ENCODE measurements around the gene ESRRA. TPM values are rescaled to one million over a fixed set of nuclear protein-coding genes. Genes with fewer than 3 reads are reported as not detected.

ESRRA gene
- total RNA-seq, 1 experiment from 2014 or later, result 53.4 TPM

DNA sequence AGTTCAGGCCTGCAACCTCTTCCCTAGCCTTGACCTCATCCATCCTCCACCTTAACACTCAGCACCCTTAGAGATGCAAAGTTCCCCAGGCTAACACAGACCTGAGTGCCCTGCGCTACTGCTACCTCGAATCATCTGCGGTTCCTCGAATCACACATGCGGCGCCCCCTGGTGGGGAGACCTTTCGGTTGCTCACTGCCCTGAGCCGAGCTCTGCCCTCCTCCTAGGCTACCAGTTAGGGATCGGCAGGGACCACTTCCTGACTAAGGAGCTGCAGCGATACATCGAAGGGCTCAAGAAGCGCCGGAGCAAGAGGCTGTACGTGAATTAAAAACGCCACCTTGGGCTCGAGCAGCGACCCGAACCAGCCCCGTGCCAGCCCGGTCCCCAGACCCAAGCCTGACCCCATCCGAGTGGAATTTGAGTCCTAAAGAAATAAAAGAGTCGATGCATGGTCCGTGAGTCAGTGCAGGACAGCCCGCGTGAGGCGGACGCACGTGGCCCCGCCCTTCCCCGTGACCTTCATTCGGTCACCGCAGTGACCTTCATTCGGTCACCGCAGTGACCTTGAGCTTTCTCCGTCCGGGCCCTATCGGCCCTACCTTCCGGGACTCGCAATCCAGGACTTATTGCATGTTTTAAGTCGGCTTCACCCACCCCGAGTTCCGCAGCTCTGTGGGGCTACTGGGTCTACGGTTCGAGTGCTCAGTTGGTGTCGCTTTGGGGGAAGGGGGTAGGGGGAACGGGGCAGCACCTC, 830 bp upstream of the ESRRA start:
- Mint-ChIP-seq H3K27me3 (ENCODE audit: unreplicated experiment) (peaks cover 16% of the 10 kb centered on the region), H3K36me3 (ENCODE audit: insufficient read depth, unreplicated experiment) (peaks cover 44% of the 10 kb centered on the region), H3K4me1 (ENCODE audit: low read depth, unreplicated experiment) (peaks cover 31% of the 10 kb centered on the region), H3K27ac (ENCODE audit: unreplicated experiment) (peak overlapping the region; percentile 50), H3K9me3 (ENCODE audit: low read depth, unreplicated experiment) (no peaks in the 10 kb centered on the region), H3K4me3 (ENCODE audit: low read depth, unreplicated experiment) (peak overlapping the region; percentile 100)
- peak; percentile 96 for DNase-seq
- intact Hi-C loops (cut with micrococcal nuclease; ENCODE audit: unreplicated experiment), result loop anchor here (2.0 to 10.0 kb wide), 2 partner anchors 34 to 60 kb away; partner anchors contain the start of genes FKBP2 and PPP1R14B
- no TSS peak for BruUV-seq (replicated peaks)
- peak; percentile 58 for TF ChIP-seq CTCF (IDR thresholded peaks at IDR 0.05; ENCODE audit: unreplicated experiment)
- CTCF ChIA-PET, result interaction anchor here (0.7 to 3.7 kb wide), 11 partner anchors 13 to 348 kb away, joined by 3 to 25 read pairs (median 4); partner anchors contain the start of genes BAD, GPR137, PRDX5 and TRMT112

- Mint-ChIP-seq H3K36me3 (ENCODE audit: insufficient read depth, unreplicated experiment) (peaks cover 44% of the 10 kb centered on the region), H3K27me3 (ENCODE audit: unreplicated experiment) (peaks cover 2% of the 10 kb centered on the region), H3K9me3 (ENCODE audit: low read depth, unreplicated experiment) (no peaks in the 10 kb centered on the region), H3K4me1 (ENCODE audit: low read depth, unreplicated experiment) (peaks cover 17% of the 10 kb centered on the region), H3K27ac (ENCODE audit: unreplicated experiment) (peak overlapping the region; percentile 92), H3K4me3 (ENCODE audit: low read depth, unreplicated experiment) (peak overlapping the region; percentile 100)
- CTCF ChIA-PET, result interaction anchor here (0.6 to 3.7 kb wide), 7 partner anchors 11 to 347 kb away, joined by 3 to 25 read pairs (median 3); partner anchors contain the start of genes PRDX5 and TRMT112
- intact Hi-C loops (cut with micrococcal nuclease; ENCODE audit: unreplicated experiment), result loop anchor here (2.0 to 10.0 kb wide), 2 partner anchors 35 to 61 kb away; partner anchors contain the start of genes FKBP2 and PPP1R14B
- no TSS peak for BruUV-seq (replicated peaks)
- no peak for TF ChIP-seq CTCF (IDR thresholded peaks at IDR 0.05; ENCODE audit: unreplicated experiment)
- DNase-seq, result peak; percentile 86
These were observed 603 bp downstream of the ESRRA start for GRCh38 chr11:64305691-64306562.

DNA sequence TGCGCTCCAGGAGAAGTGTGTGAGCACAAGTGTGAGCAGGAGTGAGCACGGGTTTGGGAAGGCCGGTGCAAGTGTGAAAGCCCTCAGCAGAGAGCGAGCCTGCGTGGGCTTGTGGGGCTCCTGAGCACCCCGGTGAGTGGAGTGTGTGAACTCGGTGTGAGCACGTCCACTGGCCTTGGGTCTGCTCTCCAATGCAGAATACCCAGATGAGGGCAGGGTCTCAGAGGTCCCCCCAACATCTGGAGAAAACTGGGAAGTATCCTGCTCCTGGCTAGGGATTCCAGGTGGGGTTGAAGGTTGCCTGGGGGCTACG, 1.2 kb downstream of the ESRRA start:
- Mint-ChIP-seq H3K9me3 (ENCODE audit: low read depth, unreplicated experiment) (no peaks in the 10 kb centered on the region), H3K4me3 (ENCODE audit: low read depth, unreplicated experiment) (peak overlapping the region; percentile 100), H3K36me3 (ENCODE audit: insufficient read depth, unreplicated experiment) (peaks cover 44% of the 10 kb centered on the region), H3K27ac (ENCODE audit: unreplicated experiment) (peak overlapping the region; percentile 92), H3K4me1 (ENCODE audit: low read depth, unreplicated experiment) (peaks cover 16% of the 10 kb centered on the region), H3K27me3 (ENCODE audit: unreplicated experiment) (no peaks in the 10 kb centered on the region)
- no peak for TF ChIP-seq CTCF (IDR thresholded peaks at IDR 0.05; ENCODE audit: unreplicated experiment)
- TSS peak; percentile 42 for BruUV-seq (replicated peaks)
- intact Hi-C loops (cut with micrococcal nuclease; ENCODE audit: unreplicated experiment), result loop anchor here (10.0 kb wide), 1 partner anchor 62 kb away; the partner anchor contains the start of genes FKBP2 and PPP1R14B
- DNase-seq, result no peak
- CTCF ChIA-PET, result interaction anchor here (0.9 to 3.7 kb wide), 3 partner anchors 35 to 51 kb away, joined by 3 to 25 read pairs (median 3); no protein-coding TSS in a partner anchor
